Measurements from ENCODE around the gene KRTAP5-1. TPM values are rescaled to one million over a fixed set of nuclear protein-coding genes. Genes with fewer than 3 reads are reported as not detected.

The KRTAP5-1 gene
- total and polyA plus RNA-seq, 12 donors: 0.10 TPM; not detected in 11

DNA sequence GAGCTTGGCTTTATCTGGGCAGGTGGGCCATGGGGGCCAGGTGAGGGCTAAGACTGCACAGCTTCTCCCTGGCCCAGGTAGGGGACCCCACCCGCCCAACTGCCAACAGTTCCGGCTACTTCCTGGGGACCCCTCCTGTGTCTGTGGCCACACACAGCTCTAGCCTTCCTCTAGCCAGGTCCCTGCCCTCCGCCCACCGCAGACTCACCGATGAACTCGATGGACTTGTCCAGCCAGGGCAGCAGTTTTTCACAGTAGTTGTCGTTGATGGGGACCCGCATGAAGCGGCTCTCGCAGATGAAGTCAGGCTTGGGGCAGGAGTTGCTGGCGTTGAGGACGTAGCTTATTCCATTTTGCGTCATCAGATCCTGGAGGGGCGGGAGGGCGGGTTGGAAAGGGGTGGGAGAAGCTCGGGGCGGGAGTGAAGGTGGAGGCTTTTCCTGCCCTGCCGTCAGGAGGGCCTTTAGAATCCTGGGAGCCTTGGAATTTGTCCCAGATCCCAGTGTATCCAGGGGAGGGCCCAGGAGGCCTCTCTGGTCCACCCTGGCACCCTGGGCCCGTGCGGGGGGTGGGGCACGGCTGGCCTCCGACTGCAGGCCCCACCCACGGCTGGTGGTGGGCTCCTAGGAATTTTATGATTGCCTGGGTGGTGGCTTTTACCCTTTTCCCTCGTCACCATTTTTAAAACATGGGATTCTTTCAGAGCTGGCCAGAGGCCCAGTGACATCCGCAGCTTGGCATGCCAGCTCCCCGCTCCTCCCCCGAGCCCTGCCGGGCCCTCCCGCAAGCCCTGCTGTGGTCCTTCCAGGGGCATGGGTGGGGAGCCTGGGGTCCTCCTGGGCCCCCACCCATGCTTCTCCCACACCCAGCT lies 26.9 kb downstream of the KRTAP5-1 start:
- TF ChIP-seq POLR2A (IDR thresholded peaks at IDR 0.05) (no peak), CTCF (IDR thresholded peaks at IDR 0.05) (no peak)
- H3K27ac ChIP-seq: peak overlapping the region in 4 of 5 donors; percentile 53 to 93 (median 72)
- H3K4me1 ChIP-seq (replicated peaks in 1 of 2): peaks cover 16 to 19% of the 10 kb centered on the region in 2 donors
- no peaks in the 10 kb centered on the region for H3K27me3 ChIP-seq
- H3K36me3 ChIP-seq (replicated peaks in 1 of 2): no peaks in the 10 kb centered on the region
- intact Hi-C loops (cut with DNase I): no loop called here
- H3K4me3 ChIP-seq: no peak overlapping the region
- WGBS, 4 donors: 40 to 55% (median 46%) methylated on average over 21 to 29 of the region's 29 CpGs
- H3K9me3 ChIP-seq (replicated peaks in 1 of 3): no peaks in the 10 kb centered on the region
- peak; percentile 67 to 86 (median 82) for DNase-seq

DNA sequence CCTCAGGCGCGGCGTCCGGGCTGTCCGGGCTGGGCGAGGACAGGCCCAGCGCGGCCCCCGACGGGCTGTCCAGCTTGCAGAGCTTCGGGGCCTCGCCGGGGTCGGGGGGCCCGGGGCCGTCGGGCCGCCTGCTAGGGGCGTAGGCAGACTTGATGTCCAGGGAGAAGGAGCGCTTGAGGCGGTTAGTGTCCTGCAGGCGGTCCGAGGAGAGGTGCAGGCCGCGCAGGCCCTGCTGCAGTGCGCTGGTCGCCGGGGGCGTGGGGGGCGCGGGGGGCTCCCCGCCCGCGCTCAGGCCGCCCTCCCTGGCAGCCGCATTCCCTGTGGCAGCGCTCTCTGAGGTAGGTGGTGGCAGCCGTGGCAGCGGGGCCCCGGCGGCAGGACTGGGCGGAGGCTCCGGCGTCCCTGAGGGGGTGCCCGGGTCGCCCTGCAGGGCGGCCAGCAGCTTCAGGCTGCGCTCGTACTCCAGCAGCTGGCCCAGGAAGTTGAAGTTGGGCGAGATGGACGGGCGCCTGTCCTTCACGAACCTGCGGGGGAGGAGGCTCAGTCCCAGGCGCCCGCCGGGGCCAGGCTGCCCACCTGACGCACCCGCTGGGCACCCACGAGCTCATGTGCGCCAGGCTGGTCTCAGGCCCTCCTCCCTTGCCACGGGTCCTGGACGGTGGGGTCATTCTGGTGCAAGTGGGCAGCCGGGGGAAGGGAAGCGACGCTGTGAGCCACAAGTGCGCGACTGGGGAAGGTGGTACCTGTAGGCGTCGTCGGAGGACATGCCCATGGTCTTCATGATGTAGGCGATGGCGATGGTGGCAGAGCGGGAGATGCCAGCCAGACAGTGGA lies 27.8 kb downstream of the KRTAP5-1 start:
- Histone ChIP-seq H3K9me3 (replicated peaks in 1 of 3) (no peaks in the 10 kb centered on the region), H3K36me3 (replicated peaks in 1 of 2) (no peaks in the 10 kb centered on the region), H3K4me1 (replicated peaks in 1 of 2) (peaks cover 16 to 19% of the 10 kb centered on the region in 2 donors), H3K27ac (peak overlapping the region in 2 of 5 donors; percentile 86 to 93), H3K27me3 (no peaks in the 10 kb centered on the region), H3K4me3 (no peak overlapping the region)
- intact Hi-C loops (cut with DNase I): no loop called here
- no peak for TF ChIP-seq POLR2A (IDR thresholded peaks at IDR 0.05)
- no peak for TF ChIP-seq CTCF (IDR thresholded peaks at IDR 0.05)
- WGBS, 4 donors: 81 to 91% (median 84%) methylated on average over 31 to 74 of the region's 74 CpGs
- DNase-seq: no peak

DNA sequence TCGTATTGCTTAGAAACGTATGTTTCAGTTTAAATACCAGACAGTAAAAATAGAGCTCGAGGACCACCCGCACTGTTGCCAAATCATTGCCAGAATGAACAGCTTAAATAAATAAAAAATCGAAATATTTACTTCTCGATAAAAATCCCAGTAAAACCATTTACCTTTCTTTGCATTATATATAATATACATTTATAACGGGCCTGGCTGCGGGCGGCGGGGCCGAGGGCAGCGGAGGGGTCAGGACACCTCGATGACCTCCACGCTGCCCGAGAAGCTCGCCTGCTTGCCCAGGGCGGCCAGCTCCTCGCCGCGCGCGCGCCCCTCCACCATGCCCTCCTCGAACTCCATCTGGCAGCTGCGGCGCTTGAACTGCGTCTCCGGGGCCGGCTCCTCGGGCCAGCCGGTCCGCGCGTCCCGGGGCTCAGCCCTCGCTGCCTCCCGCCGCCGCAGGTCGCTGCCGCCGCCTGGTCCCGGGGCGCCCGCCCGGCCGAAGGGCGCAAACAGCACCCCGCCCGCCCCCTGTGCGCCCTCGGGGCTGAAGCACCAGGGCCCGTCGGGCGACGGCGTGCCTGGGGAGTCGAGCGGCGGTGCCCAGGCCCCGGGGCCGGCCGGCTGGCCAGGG lies 28.7 kb downstream of the KRTAP5-1 start:
- 59 to 77% (median 65%) methylated on average over 17 to 63 of the region's 63 CpGs for WGBS, 4 donors
- H3K4me3 ChIP-seq: no peak overlapping the region
- DNase-seq: no peak
- peaks cover 16 to 19% of the 10 kb centered on the region in 2 donors for H3K4me1 ChIP-seq (replicated peaks in 1 of 2)
- TF ChIP-seq POLR2A (IDR thresholded peaks at IDR 0.05): no peak
- no peak for TF ChIP-seq CTCF (IDR thresholded peaks at IDR 0.05)
- no peaks in the 10 kb centered on the region for H3K36me3 ChIP-seq (replicated peaks in 1 of 2)
- H3K9me3 ChIP-seq (replicated peaks in 1 of 3): no peaks in the 10 kb centered on the region
- no peaks in the 10 kb centered on the region for H3K27me3 ChIP-seq
- no peak overlapping the region for H3K27ac ChIP-seq
- intact Hi-C loops (cut with DNase I): no loop called here

DNA sequence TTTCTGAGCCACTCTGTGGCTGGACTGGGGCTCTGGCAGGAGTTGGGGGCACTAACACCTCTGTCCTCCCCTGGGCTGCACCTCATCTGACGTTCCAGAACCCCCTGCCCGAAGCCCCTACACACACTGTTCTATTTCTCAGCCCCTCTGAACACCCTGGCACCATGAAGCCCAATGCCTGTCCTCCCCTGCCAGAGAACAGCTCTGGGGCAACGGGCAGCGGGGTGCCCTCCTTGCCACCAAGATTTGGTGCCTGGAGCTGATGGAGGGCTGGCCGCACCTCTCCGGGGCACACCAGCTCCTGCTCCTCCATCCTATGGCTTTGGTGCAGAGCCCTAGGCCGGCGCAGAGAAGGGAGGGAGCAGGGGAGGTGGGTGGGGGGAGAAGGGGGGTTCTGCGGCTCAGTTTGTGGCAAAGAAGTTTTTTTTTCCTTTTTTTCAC lies 29.4 kb downstream of the KRTAP5-1 start:
- H3K27me3 ChIP-seq: no peaks in the 10 kb centered on the region
- no peaks in the 10 kb centered on the region for H3K36me3 ChIP-seq (replicated peaks in 1 of 2)
- H3K4me1 ChIP-seq (replicated peaks in 1 of 2): peaks cover 16 to 19% of the 10 kb centered on the region in 2 donors
- no peak for DNase-seq
- H3K9me3 ChIP-seq (replicated peaks in 1 of 3): no peaks in the 10 kb centered on the region
- H3K4me3 ChIP-seq: no peak overlapping the region
- no peak for TF ChIP-seq POLR2A (IDR thresholded peaks at IDR 0.05)
- no peak for TF ChIP-seq CTCF (IDR thresholded peaks at IDR 0.05)
- 80 to 91% (median 84%) methylated on average over 7 to 9 of the region's 9 CpGs for WGBS, 4 donors
- H3K27ac ChIP-seq: no peak overlapping the region
- intact Hi-C loops (cut with DNase I): no loop called here

All from adrenal gland (tissue), 12 donors.